ENCODE results near the gene NTRK2. TPM values are rescaled to one million over a fixed set of nuclear protein-coding genes. Genes with fewer than 3 reads are reported as not detected.

The NTRK2 gene
- total RNA-seq, 1 donor, result not detected

DNA sequence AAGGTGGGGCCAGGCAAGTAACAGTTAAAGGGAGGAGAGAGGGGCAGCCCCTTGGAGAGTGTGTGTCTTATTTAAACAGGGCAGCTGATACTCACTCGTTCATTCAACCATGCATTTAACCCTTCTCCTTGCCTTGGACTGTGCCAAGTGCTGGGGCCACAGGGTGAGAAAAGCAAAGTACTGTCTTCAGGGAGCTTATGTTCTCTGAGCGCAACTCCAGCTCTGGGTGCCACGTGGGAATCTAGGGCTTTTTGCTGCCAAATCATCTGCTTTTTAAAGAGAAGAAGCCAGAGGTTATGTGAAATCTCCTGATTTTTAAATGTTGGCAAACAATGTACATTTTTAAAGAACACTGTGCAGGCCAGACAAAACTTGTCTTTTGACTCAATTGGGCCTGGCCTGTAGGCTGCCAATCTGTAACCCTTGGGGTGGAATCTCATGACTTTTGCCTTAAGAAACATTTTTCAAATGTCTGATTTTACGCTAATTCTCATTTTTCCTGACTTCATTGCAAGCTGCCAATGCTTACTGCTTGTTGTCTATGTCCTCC lies 157.8 kb downstream of the NTRK2 start:
- no peak overlapping the region for H3K4me3 ChIP-seq (ENCODE audit: low read depth, low read length)
- TF ChIP-seq, protein P1, sequence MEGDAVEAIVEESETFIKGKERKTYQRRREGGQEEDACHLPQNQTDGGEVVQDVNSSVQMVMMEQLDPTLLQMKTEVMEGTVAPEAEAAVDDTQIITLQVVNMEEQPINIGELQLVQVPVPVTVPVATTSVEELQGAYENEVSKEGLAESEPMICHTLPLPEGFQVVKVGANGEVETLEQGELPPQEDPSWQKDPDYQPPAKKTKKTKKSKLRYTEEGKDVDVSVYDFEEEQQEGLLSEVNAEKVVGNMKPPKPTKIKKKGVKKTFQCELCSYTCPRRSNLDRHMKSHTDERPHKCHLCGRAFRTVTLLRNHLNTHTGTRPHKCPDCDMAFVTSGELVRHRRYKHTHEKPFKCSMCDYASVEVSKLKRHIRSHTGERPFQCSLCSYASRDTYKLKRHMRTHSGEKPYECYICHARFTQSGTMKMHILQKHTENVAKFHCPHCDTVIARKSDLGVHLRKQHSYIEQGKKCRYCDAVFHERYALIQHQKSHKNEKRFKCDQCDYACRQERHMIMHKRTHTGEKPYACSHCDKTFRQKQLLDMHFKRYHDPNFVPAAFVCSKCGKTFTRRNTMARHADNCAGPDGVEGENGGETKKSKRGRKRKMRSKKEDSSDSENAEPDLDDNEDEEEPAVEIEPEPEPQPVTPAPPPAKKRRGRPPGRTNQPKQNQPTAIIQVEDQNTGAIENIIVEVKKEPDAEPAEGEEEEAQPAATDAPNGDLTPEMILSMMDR (IDR thresholded peaks at IDR 0.05; ENCODE audit: insufficient read depth, low read depth, low read length), result no peak
- DNase-seq (ENCODE audit: low read depth), result no peak

DNA sequence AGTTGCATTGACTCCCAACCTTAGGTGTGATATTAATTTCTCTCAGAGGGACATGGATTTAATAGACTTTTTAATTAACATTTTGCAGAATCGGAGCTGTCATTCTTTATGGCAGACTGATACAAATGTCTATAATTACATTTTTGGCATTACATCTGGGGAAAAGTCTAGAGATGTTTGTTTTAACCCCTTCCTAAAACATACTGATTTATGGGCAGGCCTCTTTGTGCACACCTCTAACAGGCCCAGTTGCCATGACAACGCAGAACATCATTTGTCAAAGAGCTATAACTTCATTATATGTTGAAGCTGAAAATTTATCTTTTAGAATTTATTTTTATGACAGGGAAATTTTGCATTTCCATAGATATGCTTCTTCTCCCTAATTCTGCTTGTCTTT lies 158.5 kb downstream of the NTRK2 start:
- no peak overlapping the region for H3K4me3 ChIP-seq (ENCODE audit: low read depth, low read length)
- TF ChIP-seq, protein P1 (IDR thresholded peaks at IDR 0.05; ENCODE audit: insufficient read depth, low read depth, low read length), result no peak
- DNase-seq (ENCODE audit: low read depth), result no peak

DNA sequence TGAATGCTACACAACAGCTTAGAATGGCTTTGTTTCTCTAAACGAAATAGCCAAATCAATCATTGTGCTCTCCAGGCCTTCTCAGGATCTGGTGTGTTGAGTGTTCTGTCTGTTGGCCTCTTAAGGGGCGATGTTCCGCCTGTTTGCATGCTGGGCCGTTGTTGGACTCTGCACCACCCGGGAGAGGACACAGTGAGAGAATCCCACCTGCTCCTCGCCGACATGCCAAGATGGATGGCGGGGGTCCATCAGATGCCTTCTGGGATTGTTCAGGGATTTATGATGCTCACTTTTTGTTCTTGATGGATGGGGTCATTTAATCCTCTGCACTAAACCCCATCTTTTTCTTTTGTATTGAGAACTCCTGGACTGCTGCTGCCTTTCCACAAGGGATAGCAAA lies 159.9 kb downstream of the NTRK2 start:
- no peak overlapping the region for H3K4me3 ChIP-seq (ENCODE audit: low read depth, low read length)
- no peak for DNase-seq (ENCODE audit: low read depth)
- TF ChIP-seq, protein P1 (IDR thresholded peaks at IDR 0.05; ENCODE audit: insufficient read depth, low read depth, low read length), result no peak

DNA sequence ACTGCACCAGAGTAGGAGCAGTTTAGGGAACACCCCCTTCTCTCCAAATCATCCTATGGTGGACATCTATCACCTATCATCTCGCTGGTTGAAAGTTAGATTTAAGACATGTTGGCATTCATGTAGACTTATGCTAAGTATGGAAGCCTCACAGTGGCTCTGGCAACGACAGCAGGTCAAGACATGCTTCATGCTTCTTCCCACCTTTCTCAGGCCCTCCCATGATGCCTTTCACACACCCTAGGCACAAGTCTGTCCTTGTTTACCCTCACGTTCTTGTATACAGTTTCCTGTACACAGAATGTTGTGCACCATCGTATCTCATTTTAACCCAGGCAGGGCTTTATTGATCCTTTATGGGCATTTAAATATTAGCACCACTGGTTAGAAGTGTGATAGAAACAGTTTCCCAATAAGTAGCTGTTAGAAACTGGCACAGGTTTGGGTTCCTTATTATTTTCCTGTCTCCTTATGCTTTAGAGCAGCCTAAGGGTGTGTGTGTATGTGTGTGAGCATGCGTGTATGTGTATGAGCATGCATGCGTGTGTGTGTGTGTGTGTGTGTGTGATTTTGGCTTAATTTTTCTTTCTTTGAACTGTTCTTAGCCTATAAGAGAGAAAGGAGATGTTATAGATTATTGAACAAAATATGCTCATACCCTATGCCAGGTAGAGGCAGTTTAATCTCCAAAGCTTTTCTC lies 160.6 kb downstream of the NTRK2 start:
- H3K4me3 ChIP-seq (ENCODE audit: low read depth, low read length), result no peak overlapping the region
- TF ChIP-seq, protein P1 (IDR thresholded peaks at IDR 0.05; ENCODE audit: insufficient read depth, low read depth, low read length), result no peak

DNA sequence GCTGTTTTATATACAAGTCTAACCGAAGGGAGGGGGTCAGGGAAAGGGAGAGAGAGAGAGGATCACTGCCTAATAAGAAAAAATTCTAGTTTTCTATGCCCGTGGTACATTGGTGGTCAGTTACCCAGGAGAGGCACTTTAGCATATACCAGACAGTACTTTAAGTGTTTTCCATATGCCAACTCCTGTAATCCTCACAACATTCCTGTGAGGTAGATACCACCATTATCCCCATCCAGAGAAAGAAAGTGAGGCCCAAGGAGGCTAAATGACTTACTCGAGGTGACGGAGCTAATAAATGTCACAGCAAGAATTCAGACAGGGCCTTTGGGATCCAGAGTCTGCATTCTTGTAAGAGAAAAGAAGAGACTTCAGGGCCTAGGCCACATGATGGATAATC lies 161.8 kb downstream of the NTRK2 start:
- H3K4me3 ChIP-seq (ENCODE audit: low read depth, low read length), result no peak overlapping the region
- TF ChIP-seq, protein P1 (IDR thresholded peaks at IDR 0.05; ENCODE audit: insufficient read depth, low read depth, low read length), result no peak
- DNase-seq (ENCODE audit: low read depth), result no peak

More for the DNA sequence above, 160.6 kb downstream of the NTRK2 start:
- DNase-seq (ENCODE audit: low read depth), result no peak

DNA sequence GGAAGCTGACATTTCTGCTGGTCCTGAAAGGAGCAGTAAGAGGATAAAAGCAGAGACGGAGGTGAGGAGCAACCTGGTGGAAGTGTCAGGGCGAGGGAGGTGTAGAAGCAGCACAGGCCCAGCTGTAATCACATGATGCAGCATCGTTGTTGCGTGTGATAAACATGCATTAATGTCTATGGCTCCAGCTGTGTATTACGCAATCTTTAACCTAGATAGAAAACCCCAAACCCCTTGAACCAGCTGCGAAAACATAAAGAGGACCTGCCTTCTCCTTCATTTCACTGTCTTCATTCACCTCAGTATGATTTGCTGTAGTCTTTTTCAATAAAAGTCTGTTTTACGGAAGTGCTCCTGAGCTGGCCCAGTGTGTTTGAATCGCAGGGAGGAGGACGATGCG lies 162.9 kb downstream of the NTRK2 start:
- no peak overlapping the region for H3K4me3 ChIP-seq (ENCODE audit: low read depth, low read length)
- TF ChIP-seq, protein P1 (IDR thresholded peaks at IDR 0.05; ENCODE audit: insufficient read depth, low read depth, low read length), result no peak
- no peak for DNase-seq (ENCODE audit: low read depth)
